ENCODE measurements around the gene WNK3.

Gene WNK3

GRCh38 chrX:54223581-54223980 lies 134.3 kb downstream of the WNK3 start:
- no peak for TF ChIP-seq CTCF (IDR thresholded peaks at IDR 0.05; ENCODE audit: low read depth, low read length, missing control alignments)
- H3K4me3 ChIP-seq (ENCODE audit: low read depth, low read length) = no peak overlapping the region
- no peak for DNase-seq (ENCODE audit: low read depth)
- in situ Hi-C loops (cut with HindIII; ENCODE audit: low sequenced_read_pairs) = no loop called here

DNA sequence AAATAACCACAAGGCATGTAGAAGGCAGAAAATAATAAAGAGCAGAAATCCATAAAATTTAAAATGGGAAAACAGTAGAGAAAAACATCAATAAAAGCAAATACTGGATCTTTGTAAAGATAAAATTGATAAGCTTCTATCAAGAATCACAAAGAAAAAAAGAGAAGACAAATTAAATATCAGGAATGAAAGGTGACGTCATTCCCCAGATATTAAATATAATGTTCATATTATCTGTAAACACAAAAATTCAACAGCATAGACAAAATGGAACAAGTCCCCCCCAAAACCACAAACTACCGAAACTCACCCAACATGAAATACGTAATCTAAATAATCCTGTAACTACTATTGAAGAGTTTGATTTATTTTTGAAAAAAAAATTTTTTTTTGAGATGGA lies 144.2 kb downstream of the WNK3 start:
- in situ Hi-C loops (cut with HindIII; ENCODE audit: low sequenced_read_pairs) = no loop called here
- DNase-seq (ENCODE audit: low read depth) = no peak
- no peak overlapping the region for H3K4me3 ChIP-seq (ENCODE audit: low read depth, low read length)
- no peak for TF ChIP-seq CTCF (IDR thresholded peaks at IDR 0.05; ENCODE audit: low read depth, low read length, missing control alignments)

DNA sequence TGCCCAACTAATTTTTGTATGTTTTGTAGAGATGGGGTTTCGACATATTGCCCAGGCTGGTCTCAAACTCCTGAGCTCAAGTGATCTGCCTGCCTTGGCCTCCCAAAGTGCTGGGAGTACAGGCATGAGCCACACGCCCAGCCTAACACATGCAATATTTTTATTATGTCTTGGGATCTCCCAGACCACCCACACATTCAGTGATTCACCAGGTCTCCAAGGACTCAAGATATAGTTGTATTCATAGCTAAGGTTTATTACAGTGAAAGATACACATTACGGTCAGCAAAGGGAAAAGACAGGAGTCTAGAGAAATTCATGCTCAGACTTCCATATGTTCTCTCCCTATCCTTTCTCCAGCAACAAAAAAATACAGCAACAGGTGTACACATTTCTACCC lies 149.3 kb downstream of the WNK3 start:
- DNase-seq (ENCODE audit: low read depth) = no peak
- in situ Hi-C loops (cut with HindIII; ENCODE audit: low sequenced_read_pairs) = no loop called here
- no peak overlapping the region for H3K4me3 ChIP-seq (ENCODE audit: low read depth, low read length)
- no peak for TF ChIP-seq CTCF (IDR thresholded peaks at IDR 0.05; ENCODE audit: low read depth, low read length, missing control alignments)

- no peak for TF ChIP-seq CTCF (IDR thresholded peaks at IDR 0.05; ENCODE audit: low read depth, low read length, missing control alignments)
- H3K4me3 ChIP-seq (ENCODE audit: low read depth, low read length) = no peak overlapping the region
- in situ Hi-C loops (cut with HindIII; ENCODE audit: low sequenced_read_pairs) = no loop called here
- no peak for DNase-seq (ENCODE audit: low read depth)
These were observed 159.6 kb downstream of the WNK3 start for GRCh38 chrX:54198262-54198661.

DNA sequence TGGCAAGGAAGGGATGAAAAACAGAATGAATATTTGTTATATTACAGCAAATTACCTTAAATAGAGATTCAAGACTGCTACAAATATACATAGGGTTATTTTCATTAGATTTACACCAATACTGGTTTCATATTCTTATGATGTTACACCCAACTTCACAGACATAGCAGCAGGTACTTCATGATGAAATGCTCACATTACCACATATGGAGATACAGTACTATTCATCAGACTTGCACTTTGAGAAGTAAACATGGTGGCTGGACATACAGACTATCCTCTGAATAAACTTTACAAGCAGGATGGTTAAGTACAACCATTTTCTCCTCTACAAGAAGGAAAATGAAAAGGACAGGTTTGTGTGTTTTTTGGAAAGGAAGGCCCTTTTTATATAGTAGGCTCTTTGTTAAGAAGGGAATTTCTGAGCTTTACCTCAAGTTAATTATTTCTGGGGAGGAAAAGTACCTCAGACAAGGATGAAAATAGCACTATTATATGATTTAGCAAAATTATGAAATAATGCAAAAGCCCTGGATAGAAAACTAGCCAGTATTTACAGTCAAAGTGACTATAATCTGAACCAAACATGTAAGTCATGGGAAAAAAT lies 162.8 kb downstream of the WNK3 start:
- DNase-seq (ENCODE audit: low read depth) = no peak
- TF ChIP-seq CTCF (IDR thresholded peaks at IDR 0.05; ENCODE audit: low read depth, low read length, missing control alignments) = no peak
- in situ Hi-C loops (cut with HindIII; ENCODE audit: low sequenced_read_pairs) = no loop called here
- H3K4me3 ChIP-seq (ENCODE audit: low read depth, low read length) = no peak overlapping the region

DNA sequence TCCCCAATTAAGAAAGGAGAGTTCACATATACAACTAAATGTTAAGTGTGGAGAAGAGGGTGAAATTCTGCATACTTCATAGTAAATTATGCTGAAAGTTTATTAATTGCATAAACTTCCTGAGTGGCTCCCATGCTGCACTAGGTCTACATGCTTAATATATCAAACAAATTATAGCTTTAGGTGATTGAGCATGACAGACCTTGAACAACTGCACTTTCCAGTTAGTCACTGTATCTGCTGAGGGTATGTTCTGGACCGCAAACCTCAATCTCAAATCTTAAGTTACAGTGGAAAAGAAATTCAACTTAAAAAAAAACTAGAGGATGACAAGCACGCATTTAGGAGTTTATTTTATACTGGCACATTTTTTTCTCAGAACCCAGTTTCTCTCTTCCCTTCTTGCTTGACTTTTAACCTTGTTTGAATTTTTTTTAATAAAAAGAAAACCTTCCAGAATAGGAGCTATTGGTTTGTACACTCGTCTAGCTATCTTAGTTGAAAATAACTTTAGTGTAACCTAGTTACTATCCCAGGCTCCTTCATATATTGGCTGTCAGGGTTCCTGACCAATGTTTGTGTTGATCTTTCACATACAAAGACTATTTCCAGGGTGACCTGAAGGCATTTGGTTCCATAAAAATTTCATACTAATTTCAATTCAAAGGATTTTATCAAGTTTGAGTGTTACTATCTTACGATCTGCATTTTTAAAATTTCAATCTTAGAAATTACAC lies 164.6 kb downstream of the WNK3 start:
- in situ Hi-C loops (cut with HindIII; ENCODE audit: low sequenced_read_pairs) = no loop called here
- H3K4me3 ChIP-seq (ENCODE audit: low read depth, low read length) = no peak overlapping the region
- no peak for TF ChIP-seq CTCF (IDR thresholded peaks at IDR 0.05; ENCODE audit: low read depth, low read length, missing control alignments)
- no peak for DNase-seq (ENCODE audit: low read depth)

All from astrocyte of the cerebellum (primary cell).